Ishikawa (cell line): Measurements from ENCODE around the gene TMEM134.

Source experiments
- CEBPB ChIP-seq: IDR thresholded peaks from 2 replicates; pipeline ENCODE4 v1.6.1; 2012
- CREB1 ChIP-seq: IDR thresholded peaks from 2 replicates; pipeline ENCODE4 v1.6.1; 2012; ENCODE audit warnings: low read depth
- EGR1 ChIP-seq: IDR thresholded peaks from 2 replicates; pipeline ENCODE4 v1.6.1; 2012
- EP300 ChIP-seq: IDR thresholded peaks from 2 replicates; pipeline ENCODE4 v1.6.1; 2012; ENCODE audit warnings: borderline replicate concordance
- FOXM1 ChIP-seq: IDR thresholded peaks from 2 replicates; pipeline ENCODE4 v1.6.1; 2012; ENCODE audit warnings: low read depth, borderline replicate concordance
- NFIC ChIP-seq: IDR thresholded peaks from 2 replicates; pipeline ENCODE4 v1.6.1; 2012
- RAD21 ChIP-seq: IDR thresholded peaks from 2 replicates; pipeline ENCODE4 v1.6.1; 2012; ENCODE audit warnings: low read depth
- TAF1 ChIP-seq: IDR thresholded peaks from 2 replicates; pipeline ENCODE4 v1.6.1; 2012; ENCODE audit warnings: low read depth, mild to moderate bottlenecking
- TCF12 ChIP-seq: IDR thresholded peaks from 2 replicates; pipeline ENCODE4 v1.6.1; 2012; ENCODE audit warnings: low read depth
- TEAD4 ChIP-seq: IDR thresholded peaks from 2 replicates; pipeline ENCODE4 v1.6.1; 2012
- YY1 ChIP-seq: IDR thresholded peaks from 2 replicates; pipeline ENCODE4 v1.6.1; 2012; ENCODE audit warnings: low read depth
- ZBTB7A ChIP-seq: IDR thresholded peaks from 2 replicates; pipeline ENCODE4 v1.6.1; 2012; ENCODE audit warnings: low read depth
- TF ChIP-seq, protein P1 (sequence below): IDR thresholded peaks from 2 replicates; pipeline ENCODE4 v1.6.1; 2012
- TF ChIP-seq, protein P2 (sequence below): IDR thresholded peaks from 2 replicates; pipeline ENCODE4 v1.6.1; 2012; ENCODE audit warnings: low read depth, mild to moderate bottlenecking
- TF ChIP-seq, protein P3 (sequence below): IDR thresholded peaks from 2 replicates; pipeline ENCODE4 v1.6.1; 2012

Gene TMEM134

GRCh38 chr11:67434395-67434881, 34.6 kb downstream of the TMEM134 start:
- no peak for TF ChIP-seq NFIC
- TF ChIP-seq, protein P1, sequence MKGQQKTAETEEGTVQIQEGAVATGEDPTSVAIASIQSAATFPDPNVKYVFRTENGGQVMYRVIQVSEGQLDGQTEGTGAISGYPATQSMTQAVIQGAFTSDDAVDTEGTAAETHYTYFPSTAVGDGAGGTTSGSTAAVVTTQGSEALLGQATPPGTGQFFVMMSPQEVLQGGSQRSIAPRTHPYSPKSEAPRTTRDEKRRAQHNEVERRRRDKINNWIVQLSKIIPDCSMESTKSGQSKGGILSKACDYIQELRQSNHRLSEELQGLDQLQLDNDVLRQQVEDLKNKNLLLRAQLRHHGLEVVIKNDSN = no peak
- TF ChIP-seq TAF1 = no peak
- no peak for TF ChIP-seq EGR1
- TF ChIP-seq, protein P2, sequence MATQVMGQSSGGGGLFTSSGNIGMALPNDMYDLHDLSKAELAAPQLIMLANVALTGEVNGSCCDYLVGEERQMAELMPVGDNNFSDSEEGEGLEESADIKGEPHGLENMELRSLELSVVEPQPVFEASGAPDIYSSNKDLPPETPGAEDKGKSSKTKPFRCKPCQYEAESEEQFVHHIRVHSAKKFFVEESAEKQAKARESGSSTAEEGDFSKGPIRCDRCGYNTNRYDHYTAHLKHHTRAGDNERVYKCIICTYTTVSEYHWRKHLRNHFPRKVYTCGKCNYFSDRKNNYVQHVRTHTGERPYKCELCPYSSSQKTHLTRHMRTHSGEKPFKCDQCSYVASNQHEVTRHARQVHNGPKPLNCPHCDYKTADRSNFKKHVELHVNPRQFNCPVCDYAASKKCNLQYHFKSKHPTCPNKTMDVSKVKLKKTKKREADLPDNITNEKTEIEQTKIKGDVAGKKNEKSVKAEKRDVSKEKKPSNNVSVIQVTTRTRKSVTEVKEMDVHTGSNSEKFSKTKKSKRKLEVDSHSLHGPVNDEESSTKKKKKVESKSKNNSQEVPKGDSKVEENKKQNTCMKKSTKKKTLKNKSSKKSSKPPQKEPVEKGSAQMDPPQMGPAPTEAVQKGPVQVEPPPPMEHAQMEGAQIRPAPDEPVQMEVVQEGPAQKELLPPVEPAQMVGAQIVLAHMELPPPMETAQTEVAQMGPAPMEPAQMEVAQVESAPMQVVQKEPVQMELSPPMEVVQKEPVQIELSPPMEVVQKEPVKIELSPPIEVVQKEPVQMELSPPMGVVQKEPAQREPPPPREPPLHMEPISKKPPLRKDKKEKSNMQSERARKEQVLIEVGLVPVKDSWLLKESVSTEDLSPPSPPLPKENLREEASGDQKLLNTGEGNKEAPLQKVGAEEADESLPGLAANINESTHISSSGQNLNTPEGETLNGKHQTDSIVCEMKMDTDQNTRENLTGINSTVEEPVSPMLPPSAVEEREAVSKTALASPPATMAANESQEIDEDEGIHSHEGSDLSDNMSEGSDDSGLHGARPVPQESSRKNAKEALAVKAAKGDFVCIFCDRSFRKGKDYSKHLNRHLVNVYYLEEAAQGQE = no peak
- no peak for TF ChIP-seq EP300
- TF ChIP-seq, protein P3, sequence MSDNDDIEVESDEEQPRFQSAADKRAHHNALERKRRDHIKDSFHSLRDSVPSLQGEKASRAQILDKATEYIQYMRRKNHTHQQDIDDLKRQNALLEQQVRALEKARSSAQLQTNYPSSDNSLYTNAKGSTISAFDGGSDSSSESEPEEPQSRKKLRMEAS = no peak
- TF ChIP-seq RAD21 = no peak
- no peak for TF ChIP-seq YY1
- no peak for TF ChIP-seq TEAD4
- no peak for TF ChIP-seq CREB1
- no peak for TF ChIP-seq FOXM1
- no peak for TF ChIP-seq TCF12

GRCh38 chr11:67433536-67434394, 35.3 kb downstream of the TMEM134 start:
- TF ChIP-seq TAF1 (no peak), CEBPB (no peak), EGR1 (no peak), NFIC (no peak), ZBTB7A (no peak), RAD21 (no peak), FOXM1 (no peak), CREB1 (no peak), EP300 (no peak), TCF12 (no peak), TEAD4 (no peak), YY1 (no peak)
- TF ChIP-seq, protein P2 = no peak
- TF ChIP-seq, protein P1 = no peak
- TF ChIP-seq, protein P3 = no peak

- TF ChIP-seq RAD21 (no peak), CEBPB (no peak), TCF12 (no peak), FOXM1 (no peak), CREB1 (no peak), ZBTB7A (no peak), YY1 (no peak), TEAD4 (no peak), TAF1 (no peak), NFIC (no peak), EP300 (no peak), EGR1 (no peak)
- TF ChIP-seq, protein P2 = no peak
- TF ChIP-seq, protein P3 = no peak
- TF ChIP-seq, protein P1 = no peak
Observed at GRCh38 chr11:67432655-67433349, 36.2 kb downstream of the TMEM134 start.
